Fibroblast of gingiva (primary cell): ENCODE data around the gene GEMIN2.
A peak's percentile ranks its signal among the peaks of the same experiment; 100 is the strongest.
"Not testable (repeated sequence)": the region's sequence is repeated elsewhere in the genome, so short reads cannot be mapped to it uniquely, and the experiment has no call there.

Source experiments
- DNase-seq: peaks from one replicate; pipeline ENCODE4 v3.0.0-alpha.2; 2011; ENCODE audit warnings: low read depth

Gene GEMIN2, protein sequence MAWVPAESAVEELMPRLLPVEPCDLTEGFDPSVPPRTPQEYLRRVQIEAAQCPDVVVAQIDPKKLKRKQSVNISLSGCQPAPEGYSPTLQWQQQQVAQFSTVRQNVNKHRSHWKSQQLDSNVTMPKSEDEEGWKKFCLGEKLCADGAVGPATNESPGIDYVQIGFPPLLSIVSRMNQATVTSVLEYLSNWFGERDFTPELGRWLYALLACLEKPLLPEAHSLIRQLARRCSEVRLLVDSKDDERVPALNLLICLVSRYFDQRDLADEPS

DNA sequence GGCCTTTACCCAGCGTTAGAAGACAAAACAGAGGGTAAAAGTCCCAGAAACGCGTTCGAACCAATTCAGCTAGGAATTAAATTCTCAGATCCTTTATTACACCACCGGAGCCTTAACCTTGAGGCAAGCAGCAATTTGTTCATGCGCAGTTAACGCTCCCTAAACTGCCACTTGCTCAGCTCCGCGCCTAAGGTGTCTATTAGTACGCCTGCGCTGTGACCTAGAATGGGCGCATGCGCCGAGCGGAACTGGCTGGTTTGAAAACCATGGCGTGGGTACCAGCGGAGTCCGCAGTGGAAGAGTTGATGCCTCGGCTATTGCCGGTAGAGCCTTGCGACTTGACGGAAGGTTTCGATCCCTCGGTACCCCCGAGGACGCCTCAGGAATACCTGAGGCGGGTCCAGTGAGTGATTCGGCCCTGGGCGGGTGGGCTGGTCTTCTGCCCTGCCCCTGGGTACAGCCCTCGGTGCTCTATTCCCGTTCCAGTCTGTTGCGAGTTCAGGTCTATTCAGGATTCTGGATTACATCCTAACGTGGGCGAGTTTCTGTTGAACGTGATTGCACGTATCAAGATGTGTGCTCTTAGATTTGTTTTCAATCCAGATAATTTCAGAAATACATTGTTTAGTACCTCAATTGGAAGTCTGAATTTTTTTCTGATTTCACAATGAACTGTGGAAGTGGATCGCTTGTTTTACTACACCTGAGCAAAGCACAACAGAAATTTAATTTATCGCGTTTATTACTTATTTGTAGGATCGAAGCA is at the start of gene GEMIN2:
TSS of gene GEMIN2 (plus strand) at position 251 of the 766 bp plus-strand sequence. CDS start at position 267, 16 bp downstream.
- peak; percentile 91 for DNase-seq

DNA sequence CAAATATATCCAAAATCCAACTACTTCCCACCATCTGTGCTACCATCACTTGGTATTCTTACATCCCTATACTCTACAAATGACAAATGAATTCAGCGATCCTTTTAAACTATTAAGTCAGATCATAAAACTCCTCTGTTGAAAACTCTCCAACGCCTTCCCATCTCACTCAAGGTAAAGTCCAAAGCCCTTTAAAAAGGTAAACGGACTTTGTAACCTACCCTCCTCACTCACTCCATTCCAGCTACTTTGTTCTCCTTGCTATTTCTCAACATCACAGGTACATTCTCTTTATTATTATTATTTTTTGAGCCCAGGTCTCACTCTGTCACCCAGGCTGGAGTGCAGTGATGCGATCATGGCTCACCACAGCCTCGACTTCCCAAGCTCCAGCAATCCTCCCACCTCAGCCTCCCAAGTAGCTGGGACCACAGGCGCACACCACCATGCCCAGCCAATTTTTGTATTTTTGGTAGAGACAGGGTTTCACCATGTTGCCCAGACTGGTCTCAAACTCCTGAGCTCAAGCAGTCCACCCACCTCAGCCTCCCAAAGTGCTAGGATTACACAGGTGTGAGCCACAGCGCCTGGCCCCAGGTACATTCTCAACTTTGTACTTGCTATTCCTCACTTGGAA is 44.8 kb upstream of the GEMIN2 start:
- not testable (repeated sequence) for DNase-seq

DNA sequence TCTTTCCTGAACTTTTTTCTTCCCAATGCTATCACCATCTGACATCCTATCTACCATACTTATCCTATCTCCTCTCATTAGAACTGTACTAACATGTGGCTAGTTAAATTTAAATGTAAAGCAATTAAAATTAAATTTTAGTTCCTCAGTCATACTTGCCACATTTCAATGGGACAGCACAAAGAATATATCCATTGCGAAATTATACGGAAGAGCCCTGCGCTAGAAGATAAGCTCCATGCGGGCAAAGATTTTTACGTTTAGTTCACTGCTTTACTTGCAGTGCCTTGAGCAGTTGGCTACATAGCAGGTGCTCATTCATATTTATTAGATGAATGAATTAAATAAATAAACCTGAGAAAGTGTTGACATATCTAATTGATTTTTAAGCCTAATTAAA is 44.2 kb upstream of the GEMIN2 start:
- no peak for DNase-seq

DNA sequence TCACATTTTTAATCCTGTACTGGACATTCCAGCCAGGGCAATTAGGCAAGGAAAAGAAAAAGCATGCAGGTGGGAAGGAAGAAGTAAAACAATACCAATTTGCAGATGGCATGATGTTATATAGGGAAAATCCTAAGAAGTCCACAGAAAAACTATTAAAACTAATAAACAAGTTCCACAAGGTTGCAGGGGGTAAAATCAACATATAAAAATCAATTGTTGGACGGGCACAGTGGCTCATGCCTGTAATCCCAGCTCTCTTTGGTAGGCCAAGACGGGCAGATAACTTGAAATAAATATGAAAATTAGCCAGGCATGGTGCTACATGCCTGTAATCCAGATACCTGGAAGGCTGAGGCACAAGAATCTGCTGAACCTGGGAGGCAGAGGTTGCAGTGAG is 43.0 kb upstream of the GEMIN2 start:
- no peak for DNase-seq

DNA sequence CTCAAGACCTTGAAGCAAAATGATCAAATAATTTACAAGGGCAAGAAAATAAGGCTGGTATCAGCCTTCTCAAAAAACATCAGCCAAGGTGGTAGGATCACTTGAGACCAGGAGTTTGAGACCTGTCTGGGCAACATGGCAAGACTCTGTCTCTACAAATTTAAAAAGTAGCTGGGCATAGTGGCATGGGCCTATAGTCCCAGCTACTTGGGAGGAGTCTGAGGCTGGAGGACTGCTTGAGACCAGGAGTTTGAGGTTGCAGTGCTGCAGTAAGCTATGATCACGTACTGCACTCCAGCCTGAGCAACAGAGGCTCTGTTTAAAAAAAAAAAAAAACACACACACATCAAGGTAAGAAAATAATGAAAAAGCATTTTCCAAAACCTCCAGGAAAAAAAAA is 33.2 kb upstream of the GEMIN2 start:
- DNase-seq: no peak

DNA sequence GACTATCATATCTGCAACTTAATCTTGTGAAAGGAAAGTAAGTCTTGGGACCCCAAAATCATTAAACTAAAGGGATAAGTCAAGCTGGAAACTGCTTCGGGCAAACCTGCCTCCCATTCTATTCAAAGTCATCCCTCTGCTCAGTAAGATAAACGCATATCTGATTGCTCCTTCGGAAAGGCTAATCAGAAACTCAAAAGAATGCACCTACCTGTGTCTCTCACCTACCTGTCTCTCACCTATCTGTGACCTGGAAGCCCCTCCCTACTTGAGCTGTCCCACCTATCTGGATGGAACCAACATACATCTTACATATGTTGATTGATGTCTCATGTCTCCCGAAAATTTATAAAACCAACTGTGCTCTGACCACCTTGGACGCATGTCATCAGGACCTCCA is 31.0 kb upstream of the GEMIN2 start:
- DNase-seq: no peak

DNA sequence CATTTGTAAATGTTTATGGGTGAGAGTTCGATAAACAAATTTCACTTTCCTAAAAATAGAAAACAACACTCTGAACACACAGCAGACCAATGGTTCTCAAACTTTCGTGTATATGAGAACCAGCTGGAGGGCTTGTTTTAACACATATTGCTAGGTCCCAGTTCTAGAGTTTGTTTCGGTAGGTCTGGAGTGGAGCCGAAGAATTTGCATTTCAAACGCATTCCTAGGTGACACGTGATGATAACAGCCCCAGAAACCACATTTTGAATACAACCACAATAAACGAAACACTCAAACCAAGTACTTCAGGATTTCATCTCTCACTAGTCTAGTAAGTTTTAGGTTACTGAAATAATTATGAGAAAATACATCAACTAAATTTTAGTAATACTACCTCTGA is 28.2 kb upstream of the GEMIN2 start:
- DNase-seq: no peak

DNA sequence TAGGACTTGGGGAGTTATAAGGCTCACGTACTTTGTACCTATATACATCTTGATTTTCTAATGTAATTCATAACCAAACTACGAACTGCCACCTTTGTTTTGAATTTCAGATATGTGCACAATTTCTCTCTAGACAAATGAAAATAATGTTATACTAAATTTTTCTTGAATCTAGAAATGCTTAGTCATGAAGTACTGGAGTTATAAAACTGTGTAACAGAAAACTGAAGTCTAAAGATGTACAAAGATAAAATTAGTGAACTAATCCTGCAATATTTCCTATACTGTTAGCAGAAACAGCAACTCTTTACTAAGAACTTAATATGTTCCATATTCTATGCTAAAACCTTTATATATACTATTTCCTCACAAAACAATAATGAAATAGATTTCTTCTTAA is 26.6 kb upstream of the GEMIN2 start:
- no peak for DNase-seq

DNA sequence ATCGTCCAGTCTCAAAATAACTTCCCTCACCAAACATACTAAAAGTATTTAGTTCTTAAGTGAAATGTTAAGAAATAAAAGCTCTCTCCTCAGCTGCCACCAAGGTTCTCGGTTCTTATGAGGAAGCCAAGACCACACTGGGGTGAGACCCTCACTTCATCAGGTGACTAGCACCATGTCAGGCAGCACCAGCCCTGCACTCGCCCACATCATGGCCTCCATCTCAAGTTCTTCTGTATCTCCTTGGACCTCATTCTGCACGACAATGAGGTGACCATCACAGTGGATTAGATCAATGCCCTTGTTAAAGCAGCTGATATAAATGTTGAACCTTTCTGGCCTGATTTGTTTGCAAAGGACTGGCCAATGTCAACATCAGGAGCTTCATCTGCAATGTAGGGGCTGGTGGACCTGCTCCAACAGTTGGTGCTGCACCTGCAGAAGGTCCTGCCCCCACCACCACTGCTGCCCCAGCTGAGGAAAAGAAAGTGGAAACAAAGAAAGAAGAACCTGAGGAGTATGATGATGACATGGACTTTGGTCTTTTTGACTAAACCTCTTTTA is 23.5 kb upstream of the GEMIN2 start:
- no peak for DNase-seq

DNA sequence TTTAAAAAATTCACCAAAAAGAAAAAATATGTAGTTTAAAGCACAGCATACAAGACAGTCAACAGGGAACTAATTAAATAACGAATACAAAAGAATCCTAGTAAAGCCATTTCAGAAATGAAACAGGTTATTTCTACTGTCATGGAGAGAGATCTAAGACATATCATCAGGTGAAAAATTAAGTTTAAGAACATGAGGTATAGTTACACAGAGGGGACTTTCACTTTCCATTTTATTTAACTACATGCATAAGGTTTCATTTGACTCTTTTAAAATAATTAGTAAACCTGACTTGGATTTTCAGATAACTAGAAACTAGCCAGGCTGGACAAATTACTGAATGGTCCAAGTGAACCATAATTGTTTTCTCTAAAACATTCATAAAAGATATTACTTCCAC is 22.4 kb upstream of the GEMIN2 start:
- DNase-seq: no peak

DNA sequence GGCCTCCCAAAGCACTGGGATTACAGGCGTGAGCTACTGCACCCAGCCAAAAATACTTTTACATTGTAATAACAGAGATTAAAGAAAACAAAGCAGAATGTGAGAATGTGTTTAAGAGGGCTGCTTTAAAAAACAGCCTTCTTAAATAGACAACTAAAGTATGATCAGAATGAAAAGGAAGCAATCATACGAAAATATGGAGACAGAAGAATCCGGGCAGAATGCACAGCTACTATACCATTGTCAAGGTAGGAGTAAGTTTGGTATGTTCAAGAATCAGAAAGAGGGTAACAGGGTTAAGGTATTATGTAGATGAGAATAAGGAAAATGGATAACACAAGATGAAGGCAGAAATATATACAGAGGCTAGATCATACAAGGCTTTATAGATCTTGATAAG is 19.6 kb upstream of the GEMIN2 start:
- DNase-seq: no peak

DNA sequence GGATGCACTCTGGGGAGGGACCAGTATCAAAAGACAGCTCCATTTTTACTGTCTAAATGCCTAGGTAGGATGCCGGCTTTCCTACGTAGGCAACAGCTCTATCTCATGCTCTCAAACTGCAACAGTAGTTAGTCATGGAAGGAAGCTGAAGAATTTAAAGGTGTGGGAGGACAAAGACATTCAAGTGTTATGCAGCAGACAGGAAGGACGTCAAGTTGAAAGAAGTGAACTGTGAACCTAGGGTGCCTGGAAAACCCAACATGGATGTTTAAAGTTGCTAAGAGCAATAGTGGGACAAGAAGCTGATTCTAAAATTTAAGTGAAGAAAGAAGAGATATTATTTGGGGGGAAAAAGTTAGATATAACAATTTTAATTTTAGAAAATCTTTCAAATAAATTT is 17.0 kb upstream of the GEMIN2 start:
- DNase-seq: no peak

DNA sequence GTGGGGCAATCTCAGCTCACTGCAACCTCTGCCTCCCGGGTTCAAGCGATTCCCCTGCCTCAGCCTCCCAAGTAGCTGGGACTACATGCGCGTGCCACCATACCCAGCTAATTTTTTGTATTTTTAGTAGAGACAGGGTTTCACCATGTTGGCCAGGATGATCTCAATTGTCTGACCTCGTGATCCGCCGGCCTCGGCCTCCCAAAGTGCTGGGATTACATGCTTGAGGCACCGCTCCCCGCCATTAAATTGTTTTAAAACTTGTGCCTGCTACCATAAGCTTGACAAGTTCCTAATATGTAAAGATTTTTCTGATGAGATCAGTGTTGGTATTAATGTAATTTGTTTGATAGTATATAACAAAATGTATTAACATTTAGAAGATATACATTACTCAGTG is 14.9 kb upstream of the GEMIN2 start:
- not testable (repeated sequence) for DNase-seq

DNA sequence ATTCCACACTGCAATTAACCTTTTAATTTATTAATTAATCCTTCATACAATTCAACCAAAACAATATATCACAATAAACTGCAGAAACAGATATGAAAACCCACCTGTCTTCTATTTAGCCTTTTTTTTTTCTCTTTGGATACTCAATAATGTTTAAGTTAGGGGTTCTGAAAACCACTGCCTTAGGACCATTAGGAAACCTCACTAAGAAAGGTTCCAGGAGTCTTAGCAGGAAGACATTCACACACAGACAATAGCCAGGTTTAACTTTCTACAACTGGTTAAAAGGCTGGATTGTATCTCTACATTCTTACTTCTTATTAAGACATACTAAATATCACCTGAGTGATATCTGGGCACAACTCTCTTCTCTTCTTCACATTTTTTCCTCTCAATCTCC is 14.4 kb upstream of the GEMIN2 start:
- no peak for DNase-seq

DNA sequence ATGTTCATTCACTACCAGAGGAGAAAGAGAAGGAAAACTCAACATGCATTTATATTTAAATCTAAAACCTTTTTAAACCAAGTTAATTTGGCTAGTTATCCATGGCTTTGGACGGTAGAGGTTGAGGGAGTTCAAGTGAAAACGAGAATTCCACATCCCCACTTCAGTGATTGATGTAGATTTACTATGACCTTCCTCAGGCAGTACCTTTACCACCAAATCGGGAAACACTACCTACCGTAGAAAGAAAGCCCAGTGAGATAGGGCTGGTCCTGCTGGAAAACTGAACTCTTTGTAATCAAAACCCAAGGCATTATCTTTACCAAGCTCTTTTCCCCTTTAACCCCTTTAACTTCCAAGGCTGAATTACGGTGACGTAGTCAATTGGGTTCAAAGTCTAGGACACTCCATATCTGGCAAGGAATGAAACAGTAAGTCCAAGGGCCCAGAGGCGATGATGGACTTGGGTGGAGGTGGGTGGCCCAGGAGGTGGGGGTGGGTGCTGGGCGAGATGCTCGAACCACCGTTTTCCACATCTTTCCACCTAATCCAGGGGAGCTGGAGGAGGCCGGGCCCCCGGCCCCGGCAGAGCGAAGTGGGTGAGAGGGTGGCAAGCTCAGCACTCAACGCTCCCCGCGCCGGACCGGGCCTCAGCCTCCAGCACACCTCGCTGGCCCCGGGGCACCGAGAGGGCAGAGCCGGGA is 11.7 kb upstream of the GEMIN2 start:
- DNase-seq: peak; percentile 39

DNA sequence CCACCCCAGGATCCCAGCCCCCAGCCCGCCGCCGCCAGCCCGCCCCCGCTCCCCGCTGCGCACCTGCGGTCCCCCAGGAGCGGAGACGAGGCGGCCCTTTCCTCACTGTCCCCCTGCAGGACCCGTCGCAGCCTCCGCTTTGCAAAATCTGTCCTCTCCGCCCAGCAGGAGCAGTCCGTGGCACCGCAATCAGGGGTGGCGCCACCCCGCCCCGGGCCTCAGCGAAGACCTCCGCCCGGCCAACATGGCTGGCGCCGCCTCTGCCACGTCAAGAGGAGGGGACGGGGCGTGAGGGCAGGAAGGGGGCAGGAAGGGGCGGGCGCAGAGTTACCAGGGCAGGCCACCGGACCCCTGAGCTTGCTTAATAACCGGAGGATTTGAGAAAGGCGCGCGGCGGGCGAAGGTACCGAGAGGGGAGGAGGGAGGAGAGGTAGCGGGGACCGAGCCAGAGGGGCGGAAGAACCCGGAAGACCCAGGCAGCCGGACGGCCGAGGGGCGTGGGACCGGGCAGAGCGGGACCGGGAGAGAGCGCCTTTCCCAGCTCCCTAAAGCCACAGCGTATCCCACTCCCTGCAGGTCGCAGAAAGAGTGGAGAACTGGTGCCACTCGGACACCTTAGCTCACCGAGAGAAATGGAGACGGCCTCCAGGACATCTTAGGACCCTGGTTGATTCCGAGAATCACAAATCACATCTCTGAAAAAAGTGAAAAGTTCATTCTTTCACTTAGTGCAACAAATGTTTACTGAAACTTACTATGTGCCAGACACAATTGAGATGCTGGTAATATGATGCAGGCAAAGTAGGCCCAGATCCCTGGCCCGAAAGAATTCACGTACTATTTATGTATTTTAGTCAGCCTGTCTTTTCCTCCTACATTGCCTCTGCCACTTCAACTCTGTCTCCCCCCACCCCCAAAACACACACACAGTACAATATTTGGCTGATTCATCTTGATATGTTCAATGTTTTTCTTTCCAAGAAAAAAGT is 10.9 kb upstream of the GEMIN2 start, which contains the start of gene SEC23A:
TSS of gene SEC23A (minus strand) at position 267 of the 989 bp plus-strand sequence. CDS start 7,117 bp downstream, outside the sequence.
- peak; percentile 92 for DNase-seq

DNA sequence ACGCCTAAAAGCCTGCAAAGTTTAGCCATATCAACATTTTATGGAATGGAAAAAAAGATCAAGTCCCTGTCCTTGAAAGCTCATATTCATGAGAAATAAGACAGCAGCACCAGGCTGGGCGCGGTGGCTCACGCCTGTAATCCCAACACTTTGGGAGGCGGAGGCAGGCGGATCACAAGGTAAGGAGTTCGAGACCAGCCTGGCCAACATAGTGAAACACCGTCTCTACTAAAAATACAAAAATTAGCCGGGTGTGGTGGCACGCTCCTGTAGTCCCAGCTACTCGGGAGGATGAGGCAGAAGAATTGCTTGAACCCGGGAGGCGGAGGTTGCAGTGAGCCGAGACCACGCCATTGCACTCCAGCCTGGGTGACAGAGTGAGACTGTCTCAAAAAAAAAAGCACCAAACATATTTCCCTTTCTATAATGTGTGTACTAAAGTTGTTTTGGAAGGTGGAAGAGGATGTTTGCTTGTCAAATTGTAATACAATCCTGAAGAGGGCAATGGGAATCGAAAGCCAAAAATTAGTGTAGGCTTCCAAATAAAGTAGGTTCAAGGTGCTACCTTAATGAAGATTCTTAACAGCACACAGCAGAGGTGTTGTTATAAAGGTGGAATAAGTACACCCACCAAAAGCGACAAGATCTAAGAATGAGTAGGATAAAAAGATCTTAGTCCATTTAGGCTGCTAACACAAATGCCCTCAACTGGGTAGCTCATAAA is 9.9 kb upstream of the GEMIN2 start:
- not testable (repeated sequence) for DNase-seq

DNA sequence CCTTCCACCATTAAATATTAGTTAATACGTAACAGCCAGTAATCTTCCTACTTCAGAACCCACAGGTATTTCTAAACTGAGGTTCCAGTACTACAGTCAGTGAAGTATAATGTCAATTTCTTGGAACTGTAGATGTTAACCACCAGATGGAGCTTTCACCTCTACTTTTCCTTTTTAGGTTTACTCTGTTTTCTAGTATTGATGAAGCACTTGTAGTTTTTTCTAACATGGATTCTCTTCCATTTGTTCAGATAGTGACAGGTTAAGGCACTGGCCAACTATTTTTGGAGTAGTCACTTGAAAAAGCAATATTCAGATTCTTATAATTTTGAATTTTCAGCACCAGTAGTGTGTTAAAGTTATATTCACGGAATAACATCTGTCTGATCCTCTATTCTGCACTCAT is 6.5 kb upstream of the GEMIN2 start:
- DNase-seq: peak; percentile 9

DNA sequence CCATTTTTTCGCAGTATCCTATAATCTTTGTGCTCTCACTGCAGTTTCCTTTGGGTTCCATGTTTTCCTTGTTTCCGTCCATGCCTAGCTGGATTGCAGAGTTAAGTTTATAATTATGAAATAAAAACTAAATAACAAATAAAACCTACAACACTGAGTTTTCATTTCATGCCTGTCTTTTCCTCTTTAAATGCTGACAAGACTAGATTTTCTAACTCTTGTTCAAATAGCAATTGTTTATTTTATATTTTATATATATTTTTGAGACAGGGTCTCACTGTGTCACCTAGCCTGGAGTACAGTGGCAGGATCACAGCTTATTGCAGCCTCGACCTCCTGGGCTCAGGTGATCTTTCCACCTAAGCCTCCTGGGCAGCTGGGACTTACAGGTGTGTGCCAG is 5.3 kb upstream of the GEMIN2 start:
- DNase-seq: no peak
